HG02870 (cell line): Measurements from ENCODE around the gene ADAMTS15.

Source experiments
- ATAC-seq: cut with Tn5 transposase; IDR thresholded peaks from one replicate; pipeline ENCODE4 v1.9.1; 2021; ENCODE audit warnings: mild to moderate bottlenecking, moderate library complexity; ENCODE audit not compliant: unreplicated experiment

ADAMTS15 gene

DNA sequence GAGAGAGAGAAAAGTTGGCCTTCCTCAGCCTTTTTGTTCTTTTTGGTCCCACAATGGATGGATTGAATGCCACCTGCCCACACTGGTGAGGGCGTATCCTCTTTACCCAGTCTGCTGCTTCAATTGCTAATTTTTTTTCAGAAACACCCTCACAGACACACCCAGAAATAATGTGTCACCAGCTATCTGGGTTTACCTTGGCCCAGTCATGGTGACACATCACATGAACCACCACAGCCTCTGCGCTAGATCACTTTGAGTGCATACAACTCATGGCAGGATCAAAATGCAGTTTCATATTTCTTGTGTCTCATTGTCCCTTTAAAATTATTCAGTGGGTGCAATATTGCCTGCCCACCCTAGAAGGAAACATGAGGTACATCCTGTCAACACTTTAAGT lies 63.3 kb downstream of the ADAMTS15 start:
- ATAC-seq, result no peak

DNA sequence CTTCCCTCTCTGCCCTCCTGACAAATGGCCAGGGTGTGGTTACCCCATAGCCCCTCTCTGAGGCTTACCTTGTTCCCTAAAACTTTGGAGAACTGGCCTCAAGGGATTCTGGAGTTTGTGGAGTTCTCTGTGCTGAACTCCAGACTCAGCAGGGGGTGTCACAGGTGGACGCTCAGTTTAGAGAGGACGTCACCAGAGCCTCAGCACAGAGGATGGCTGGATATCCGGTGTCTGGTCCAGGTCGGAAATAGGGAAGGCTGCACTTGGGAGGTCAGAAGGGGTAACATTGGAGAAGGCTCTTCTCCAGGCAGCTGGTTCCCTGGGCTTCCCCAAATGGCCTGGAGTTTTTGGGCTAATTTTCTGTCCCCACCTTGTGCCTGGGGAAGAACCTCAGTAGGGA lies 64.2 kb downstream of the ADAMTS15 start:
- no peak for ATAC-seq

DNA sequence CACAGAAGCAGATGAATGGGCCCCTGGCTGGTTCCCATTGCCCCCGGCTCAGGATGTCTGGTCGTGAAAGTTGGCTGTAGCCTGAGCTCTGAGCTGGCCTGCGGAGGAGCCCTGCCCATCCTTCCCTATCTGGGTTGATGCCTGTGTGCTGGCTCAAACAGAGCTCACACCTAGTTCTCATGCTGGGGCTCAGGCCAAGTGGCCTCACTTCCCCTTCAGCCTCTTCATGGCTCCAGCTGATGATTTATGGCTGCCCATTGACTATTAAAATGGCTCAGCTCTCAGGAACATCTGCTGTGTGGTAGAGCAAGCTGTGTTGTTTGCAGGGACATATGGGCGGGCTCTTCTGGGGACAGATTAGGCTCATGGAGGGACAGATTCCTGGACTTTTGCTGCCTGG lies 64.7 kb downstream of the ADAMTS15 start:
- ATAC-seq, result no peak

DNA sequence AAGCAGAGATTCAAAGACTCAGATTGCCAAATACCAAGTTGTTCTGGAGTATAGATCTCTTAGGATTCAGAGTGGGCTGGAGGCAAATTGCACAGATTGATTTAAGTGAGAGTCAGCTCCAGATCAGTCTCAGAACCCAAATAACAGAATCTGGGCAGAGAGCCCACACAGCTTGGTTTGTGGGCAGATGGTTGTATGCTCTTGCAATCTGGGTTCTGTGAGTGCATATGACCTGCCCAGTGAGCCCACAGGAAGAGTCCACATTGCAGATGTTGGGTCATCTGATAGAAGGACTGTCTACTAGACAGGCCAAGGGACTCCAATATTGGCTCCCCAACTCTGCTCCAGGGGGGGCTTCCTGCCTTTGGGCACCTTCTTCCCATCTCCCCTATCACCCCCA lies 65.9 kb downstream of the ADAMTS15 start:
- no peak for ATAC-seq

DNA sequence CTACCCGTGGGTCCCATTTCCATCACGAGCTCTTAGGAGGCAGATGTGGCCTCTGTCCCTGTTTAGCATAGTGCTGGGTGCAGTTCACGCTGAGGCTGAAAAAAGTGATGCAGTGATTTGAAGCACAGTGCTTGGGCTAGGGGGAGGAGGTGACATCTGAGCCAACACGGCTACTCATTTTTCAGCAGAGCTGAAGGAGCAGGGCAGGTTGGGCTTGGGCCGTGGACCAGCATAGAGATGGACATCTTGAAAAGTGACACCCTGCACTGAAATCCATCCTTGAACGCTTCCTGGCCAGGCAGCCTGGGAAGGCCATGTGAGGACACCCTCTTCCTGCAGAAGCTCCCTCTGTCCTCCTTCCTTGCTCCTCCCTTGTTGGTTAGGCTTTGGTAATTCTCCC lies 66.4 kb downstream of the ADAMTS15 start:
- no peak for ATAC-seq

DNA sequence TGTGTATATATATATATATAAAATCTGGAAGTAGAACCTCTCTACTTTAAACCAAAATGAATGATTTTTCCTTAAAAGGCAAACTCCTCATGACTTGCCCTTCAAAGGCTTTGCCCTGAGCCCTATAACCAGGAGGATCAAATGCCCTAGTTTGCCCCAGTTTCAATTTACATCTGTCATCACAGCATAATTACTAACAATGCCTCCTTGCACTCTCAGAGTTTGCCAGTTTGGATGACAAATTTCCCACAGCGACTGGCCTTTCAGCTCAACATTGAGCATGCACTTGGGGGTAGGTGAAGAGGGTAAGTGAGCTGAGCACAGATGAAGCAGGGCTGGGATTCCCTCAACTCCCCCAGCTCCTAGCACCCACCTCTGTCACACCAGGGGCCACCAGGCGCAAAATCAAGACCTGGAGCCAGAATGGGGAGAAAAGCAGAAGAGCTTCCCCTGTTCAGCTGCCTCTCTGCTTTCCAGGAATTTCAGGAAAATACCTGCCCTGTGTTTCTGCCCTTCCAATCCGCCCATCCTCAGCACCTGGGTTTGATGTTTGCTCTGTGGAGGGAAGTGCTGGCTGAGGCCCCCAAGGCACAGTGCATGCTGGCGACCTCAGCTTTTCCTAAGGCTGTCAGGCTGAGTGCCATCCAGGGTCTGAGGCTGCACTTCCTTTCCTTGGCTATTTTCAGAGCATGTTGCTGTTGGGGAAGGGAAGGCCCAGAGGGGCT lies 67.5 kb downstream of the ADAMTS15 start:
- ATAC-seq, result no peak

DNA sequence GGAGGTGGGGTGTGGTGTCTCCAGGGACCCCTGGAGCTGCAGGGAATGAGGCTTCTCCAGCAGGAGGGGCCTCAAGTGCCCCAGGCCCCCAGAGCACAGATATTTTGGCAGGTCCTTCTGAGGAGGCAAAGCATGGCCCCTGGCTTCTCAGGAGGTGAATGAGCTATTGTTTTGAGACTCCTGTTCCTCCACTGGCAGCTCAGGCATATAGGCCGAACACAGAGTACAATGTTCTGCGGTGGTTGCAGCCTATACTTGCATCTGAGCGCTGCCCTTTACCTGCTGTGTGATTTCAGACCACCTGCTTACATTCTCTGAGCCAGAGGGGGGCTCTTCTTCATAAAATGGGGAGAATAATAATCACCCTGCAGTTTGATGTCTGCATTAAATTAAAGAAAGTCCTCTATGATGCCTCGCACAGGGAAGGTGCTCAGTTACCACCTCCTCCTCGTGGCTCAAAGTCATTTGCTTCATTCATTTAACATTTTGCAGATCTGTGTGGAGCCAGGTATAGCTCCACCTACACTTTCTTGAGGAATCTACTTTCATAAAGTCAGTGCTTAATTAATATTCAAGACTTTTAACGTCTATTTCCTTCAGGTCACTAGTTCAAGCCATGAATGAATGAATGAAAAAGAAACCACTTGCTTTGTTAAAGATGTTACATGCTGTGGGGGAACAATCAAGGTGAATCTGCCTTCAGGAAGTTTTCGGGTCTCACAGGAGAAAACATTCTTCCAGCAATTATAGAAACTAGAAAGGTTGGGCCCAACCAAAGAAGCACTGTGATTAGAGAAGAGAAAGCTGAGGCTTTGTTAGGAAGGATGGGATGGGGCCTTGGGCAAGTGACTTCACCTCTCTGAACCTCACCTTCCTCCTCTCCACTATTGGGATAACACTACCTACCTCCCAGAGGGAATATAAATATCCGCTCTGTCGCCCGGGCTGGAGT lies 68.4 kb downstream of the ADAMTS15 start:
- ATAC-seq, result no peak

DNA sequence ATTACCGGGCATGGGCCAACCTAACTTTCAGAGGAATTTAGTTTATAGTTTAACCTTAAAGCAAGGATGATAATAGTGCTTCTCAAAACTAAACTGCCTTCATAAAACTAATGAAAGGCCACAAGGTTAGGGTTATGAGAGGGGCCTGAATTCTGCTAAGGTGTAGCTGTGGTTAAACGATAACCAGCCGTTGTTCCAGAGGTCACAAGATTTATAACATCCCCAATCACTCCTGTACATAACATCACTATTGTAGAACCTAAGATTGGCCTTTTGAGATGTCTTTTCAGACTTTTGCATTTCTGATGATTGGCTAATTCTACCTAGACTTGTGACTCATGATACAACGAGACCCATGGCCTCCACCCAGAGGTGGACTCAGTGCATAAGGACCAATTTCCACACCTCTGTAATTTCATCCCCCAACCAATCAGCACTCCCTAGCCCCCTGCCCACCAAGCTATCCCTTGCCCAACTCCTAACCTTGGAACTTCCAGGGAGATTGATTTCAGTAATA lies 69.8 kb downstream of the ADAMTS15 start:
- ATAC-seq, result no peak

DNA sequence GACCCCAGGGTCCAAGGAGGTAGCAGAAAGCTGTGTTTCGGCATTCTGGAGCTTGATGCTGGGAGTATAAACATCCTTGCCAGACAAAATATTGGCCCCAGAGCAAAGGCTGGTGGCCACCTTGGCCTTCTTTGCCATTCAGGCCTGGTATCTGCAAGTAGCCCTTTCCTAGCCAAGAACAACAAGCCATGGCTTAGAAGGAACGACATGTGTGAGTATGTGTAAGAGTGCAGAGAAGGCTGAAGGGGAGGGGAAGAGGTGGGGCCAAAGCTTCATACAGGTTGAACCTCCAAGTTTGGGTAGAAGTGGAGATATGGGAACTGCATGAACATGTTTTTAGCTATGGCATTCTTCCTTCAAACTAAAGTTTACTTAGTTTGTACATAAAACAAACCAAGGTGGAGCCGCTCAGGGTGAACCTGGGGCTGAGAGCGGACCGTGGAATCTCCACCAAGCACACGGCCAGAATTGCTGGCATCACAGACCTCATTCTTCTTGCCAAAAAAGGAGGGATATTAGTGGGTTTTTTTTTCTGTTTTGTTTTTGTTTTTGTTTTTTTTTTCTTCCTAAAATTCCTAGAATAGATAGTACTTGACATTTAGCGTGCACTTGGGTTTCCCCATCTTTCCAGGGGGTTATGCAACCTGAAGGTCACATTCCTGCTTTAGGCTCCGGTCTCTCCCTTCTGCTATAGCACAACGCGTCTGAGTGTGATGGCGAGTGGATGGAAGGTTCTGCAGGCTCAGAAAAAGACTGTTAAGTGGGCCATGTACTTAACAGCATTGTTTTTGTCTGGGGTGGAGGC lies 70.9 kb downstream of the ADAMTS15 start:
- no peak for ATAC-seq

DNA sequence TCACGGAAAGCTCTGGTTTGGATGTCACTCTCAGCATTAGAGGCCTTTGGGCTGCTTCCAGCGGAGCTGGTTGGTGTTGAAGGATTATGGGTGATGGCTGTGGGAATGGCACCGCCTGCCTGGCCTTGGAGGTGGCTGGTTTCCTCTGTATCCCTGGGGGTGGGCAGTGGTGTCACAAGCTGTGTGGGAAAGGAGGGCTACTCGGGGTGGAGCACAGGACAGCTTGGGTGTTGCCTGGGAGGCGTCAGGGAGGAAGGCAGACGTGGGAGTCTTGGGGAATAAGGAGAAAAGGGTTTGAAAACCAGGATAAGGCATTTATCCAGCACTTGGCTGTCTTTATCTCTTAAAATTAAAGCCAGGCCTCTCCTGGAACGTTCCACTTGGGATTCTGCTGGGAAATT lies 71.8 kb downstream of the ADAMTS15 start:
- ATAC-seq, result no peak

DNA sequence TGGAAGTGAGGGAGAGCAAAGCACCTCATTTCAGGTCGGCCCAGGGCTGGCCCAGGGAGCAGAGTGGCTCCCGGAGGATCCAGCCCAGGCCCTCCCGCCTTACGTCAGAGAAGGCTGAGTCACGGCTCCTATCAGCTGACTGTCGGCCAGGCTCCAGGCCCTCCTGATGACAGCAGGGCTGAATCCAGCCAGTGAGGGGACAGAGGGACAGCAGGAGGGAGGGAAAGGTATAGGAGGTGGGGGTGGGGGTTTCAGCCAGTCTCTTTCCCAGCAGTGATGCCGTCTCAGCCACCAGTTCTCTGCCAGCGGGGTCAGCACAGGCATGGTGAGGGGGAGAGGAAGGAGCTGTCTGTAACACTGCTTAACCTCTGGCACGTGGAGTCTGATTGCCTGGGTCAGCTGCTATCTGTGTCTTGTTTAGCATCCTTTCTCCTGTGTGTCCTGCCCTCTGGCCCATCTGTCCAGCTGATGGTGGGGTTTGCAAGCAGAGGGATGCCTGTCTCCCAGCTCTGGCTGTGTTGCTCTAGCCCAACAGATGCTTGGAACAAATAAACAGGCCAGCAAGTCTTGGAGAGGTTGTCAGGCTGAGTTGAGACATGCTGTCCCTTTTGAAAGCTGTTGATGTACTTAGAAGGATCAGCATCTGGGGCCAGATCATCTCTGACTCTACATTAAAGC lies 74.0 kb downstream of the ADAMTS15 start:
- ATAC-seq, result no peak

DNA sequence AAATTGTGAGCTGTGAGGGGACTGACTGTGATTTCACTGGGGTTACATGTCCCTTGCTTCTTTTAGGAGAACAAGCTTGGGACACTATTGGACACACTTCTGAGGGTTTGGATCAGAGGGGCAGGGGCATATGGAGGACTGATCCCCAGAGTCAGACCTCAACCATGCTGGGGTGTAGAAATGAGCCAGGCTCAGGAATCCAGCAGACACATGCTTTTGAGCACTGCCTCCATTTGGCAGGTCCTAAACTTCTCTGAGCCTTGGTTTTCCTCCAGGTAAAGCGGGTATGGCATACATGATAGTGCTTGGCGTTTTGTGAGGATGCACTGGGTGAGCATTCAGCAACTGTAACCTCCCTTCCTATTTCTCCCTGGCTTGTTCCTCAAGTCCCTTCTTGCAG lies 74.7 kb downstream of the ADAMTS15 start:
- no peak for ATAC-seq

DNA sequence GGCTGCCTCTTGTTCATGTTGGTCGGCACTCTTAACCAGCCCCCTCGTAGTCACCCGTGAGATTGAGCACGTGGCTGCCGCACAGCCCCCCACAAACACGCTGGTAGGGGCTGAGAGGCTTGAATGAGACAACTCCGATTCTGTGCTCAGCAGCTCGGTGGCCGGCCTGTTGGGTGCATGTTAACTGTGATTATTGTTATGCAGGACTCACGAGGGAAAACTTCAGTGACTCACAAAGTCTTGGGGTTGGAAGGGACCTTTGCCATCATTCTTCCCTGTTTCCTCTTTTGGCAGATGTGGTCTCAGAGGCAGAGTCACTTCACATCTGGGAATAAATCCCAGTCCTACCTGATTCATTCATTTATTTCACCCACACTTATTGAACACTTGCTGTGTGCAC lies 75.2 kb downstream of the ADAMTS15 start:
- no peak for ATAC-seq

DNA sequence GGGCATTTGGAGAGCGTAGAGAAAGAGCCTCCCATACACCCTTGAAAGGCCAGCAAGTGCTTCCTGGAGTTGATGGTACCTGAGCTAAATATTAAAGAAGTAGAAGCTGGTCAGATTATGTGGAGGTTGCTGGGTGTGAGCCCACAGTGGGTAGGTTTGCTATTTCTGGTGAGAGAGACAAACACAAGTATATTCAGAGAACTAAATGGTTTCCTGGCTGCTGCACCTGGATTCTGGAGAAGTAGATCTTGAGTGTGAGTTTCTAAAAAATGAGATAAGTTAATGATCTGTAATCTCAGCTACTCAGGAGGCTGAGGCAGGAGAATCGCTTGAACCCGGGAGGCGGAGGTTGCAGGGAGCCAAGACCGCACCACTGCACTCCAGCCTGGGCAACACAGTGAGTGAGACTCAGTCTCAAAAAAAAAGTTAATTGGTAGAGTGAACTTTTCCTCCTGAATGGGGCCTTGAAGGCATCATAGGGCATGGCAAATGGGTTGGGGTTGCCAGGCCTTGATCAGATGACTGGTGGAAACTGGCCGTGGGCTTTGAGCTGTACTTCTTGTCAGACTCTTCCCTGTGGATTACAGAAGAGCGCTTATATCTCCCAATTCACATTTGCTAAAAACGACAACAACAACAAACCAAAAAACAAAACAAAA lies 75.8 kb downstream of the ADAMTS15 start:
- no peak for ATAC-seq

DNA sequence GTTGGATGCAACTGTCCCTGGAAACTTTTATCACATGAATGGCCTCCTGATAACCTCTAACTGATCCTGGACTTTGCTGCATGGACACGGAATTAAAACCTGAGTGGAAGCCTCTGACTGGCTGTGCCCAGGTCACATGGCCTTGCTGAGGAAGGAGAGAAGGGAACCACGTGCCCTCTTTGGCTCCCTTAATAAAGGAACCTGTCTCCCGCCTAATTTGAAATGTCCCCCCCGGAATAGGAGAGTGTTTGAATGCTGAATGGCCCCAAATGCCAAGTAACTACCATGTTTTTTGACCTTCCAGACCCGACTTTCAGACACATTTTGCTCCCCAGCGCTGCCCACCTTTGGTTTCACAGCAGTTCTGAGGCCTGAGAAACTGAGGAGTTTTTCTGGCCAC lies 76.9 kb downstream of the ADAMTS15 start:
- ATAC-seq, result no peak
